K562 (cell line): ENCODE results near the gene CASKIN2.

Experiments used
- CAMTA2 ChIP-seq: fragments of 250-450 bp; sonication (Bioruptor Pico); conservative IDR thresholded peaks from 2 replicates; pipeline ENCODE4 v1.5.1; 2022
- FOXJ3 ChIP-seq: sonication (generic); formaldehyde crosslinking; IDR thresholded peaks from 2 replicates; pipeline ENCODE4 v1.4.0; 2020; ENCODE audit warnings: mild to moderate bottlenecking, missing genetic modification reagents
- HNRNPLL ChIP-seq: fragments of 200-400 bp; formaldehyde crosslinking; IDR thresholded peaks from 2 replicates; pipeline ENCODE4 v1.6.1; 2017; ENCODE audit warnings: low read length, low read depth, mild to moderate bottlenecking; ENCODE audit not compliant: poor library complexity, severe bottlenecking

GRCh38 chr17:75515496-75516254 lies at the start of gene CASKIN2:
- TF ChIP-seq HNRNPLL (no peak), FOXJ3 (CRISPR knock-in tag) (no peak), CAMTA2 (CRISPR knock-in tag) (0 out of 2 replicates have a peak, but pooled peaks have one; percentile 28)
